GM23248 (cell line): ENCODE measurements around the gene DIP2A.

ENCODE experiments used
- EZH2 ChIP-seq: fragments of 200-600 bp; sonication (generic); IDR thresholded peaks from 2 replicates; pipeline ENCODE4 v1.6.1; 2018; ENCODE audit warnings: antibody characterized with exemption, mild to moderate bottlenecking; ENCODE audit not compliant: insufficient read depth, poor library complexity, severe bottlenecking
- EZH2phosphoT487 ChIP-seq: fragments of 200-600 bp; sonication (generic); IDR thresholded peaks from 2 replicates; pipeline ENCODE4 v1.6.1; 2018; ENCODE audit warnings: antibody characterized with exemption, moderate library complexity, mild to moderate bottlenecking, low read depth; ENCODE audit not compliant: insufficient read depth

DNA sequence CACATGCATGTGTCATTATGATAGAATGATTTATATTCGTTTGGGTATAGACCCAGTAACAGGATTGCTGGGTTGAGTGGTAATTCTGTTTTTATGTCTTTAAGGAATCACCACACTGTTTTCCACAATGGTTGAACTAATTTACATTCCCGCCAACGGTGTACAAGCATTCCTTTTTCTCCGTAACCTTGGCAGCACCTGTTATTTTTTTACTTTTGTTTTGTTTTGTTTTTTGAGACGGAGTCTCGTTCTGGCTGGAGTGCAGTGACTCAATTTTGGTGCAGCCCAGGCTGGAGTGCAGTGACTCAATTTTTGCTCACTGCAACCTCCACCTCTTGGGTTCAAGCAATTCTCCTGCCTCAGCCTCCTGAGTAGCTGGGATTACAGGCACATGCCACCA is 154.7 kb downstream of the DIP2A start:
- TF ChIP-seq EZH2phosphoT487 (no peak), EZH2 (no peak)
